GM21529 (cell line): ENCODE measurements around the gene YIPF5.

Source experiments
- ATAC-seq: cut with Tn5 transposase; IDR thresholded peaks from one replicate; pipeline ENCODE4 v1.9.1; 2021; ENCODE audit not compliant: unreplicated experiment

The YIPF5 gene

GRCh38 chr5:144170276-144171024 is at the start of gene YIPF5, which contains the start of gene KCTD16:
Gene YIPF5, minus strand, starts transcription at chr5:144170659. Its CDS starts 704 bp downstream, at chr5:144169955.
Gene KCTD16, plus strand, starts transcription at chr5:144170873.
- peak; percentile 99 for ATAC-seq

- ATAC-seq = no peak
Measured at GRCh38 chr5:144219869-144220268, 49.4 kb upstream of the YIPF5 start.

- no peak for ATAC-seq
Measured at GRCh38 chr5:144210655-144211054, 40.2 kb upstream of the YIPF5 start.

DNA sequence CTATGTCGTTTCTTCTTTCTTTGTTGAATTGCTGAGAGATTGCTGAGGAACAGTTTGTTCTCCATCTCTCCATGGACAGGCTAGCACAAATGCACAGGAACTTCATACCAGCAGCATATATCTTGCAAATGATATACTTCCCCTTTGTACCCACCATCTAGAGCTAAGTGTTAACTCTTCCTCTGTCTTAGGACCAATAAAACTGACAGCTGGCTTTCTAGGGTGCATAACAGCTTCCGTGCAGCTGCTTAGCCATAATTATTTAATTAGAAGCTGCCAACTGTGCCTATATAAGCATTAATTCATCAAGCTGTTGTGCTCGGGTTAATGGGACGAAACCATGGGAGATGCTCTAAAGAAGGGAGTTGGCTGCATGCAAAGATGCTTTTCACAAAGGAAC is 38.9 kb upstream of the YIPF5 start:
- no peak for ATAC-seq

GRCh38 chr5:144207875-144208444 is 37.5 kb upstream of the YIPF5 start:
- ATAC-seq = no peak

DNA sequence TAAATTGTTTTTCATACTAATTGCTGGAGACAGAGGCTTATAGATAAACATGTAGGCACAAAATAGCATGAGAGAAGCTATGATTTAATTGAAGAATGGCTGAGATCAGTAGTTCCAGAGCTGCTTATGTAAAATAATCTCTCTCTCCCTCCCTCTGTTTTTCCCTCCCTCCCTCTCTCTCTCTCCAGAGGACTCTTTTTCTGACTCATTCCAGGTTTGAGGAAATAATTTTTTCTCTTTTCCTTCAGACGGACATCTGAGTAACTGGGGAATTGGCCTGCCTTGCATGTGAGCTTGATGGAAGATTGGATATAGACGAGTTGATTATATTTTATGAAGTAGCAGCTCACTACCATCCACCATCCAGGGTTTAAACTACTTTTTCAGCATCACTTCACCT is 35.7 kb upstream of the YIPF5 start:
- no peak for ATAC-seq

- ATAC-seq = no peak
Measured at GRCh38 chr5:144205141-144205551, 34.7 kb upstream of the YIPF5 start.

GRCh38 chr5:144203750-144204596 is 33.5 kb upstream of the YIPF5 start:
- peak; percentile 92 for ATAC-seq

DNA sequence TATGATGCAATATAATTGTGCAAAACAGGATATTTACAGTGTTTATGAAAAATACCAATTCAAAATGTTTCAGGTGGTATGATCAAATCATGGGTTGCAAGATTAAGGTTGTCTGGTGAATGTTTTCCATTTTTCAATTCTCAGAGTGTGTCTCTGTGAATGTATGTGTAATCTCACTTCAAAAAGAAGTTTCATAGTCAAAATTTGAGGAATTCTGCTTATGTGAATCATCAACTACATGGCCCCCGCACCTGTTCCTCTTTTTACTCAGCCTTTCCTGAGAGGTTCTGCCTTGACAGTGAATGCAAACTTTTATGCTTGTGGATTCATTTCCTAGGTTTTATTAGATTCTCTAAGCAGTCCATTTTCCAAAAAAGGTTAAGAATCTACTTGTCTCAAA is 32.3 kb upstream of the YIPF5 start:
- ATAC-seq = no peak

- ATAC-seq = no peak
Measured at GRCh38 chr5:144202072-144202471, 31.6 kb upstream of the YIPF5 start.

GRCh38 chr5:144201588-144201987 is 31.1 kb upstream of the YIPF5 start:
- ATAC-seq = no peak

- ATAC-seq = no peak
Measured at GRCh38 chr5:144198386-144198785, 27.9 kb upstream of the YIPF5 start.

- ATAC-seq = no peak
Measured at GRCh38 chr5:144196612-144197011, 26.2 kb upstream of the YIPF5 start.

GRCh38 chr5:144195448-144195847 is 25.0 kb upstream of the YIPF5 start:
- no peak for ATAC-seq

DNA sequence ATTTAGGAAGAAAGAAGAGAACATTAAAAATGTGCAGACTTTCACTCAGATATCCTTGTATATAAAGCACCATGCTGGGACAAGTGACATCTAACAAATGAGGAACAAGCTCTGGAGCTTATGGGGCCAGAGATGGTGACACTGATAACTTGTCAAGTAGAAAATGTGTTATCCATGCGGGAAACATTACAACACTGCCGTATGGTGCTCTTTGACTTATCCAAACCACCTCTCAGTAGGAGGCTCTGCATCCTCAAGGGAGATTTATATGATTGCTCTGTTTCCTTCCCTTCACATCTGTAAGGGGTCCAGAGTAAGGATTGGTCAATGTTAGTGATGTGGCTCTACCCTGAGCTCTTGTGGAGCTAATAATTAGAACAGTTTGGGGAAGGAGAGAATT is 23.7 kb upstream of the YIPF5 start:
- no peak for ATAC-seq

DNA sequence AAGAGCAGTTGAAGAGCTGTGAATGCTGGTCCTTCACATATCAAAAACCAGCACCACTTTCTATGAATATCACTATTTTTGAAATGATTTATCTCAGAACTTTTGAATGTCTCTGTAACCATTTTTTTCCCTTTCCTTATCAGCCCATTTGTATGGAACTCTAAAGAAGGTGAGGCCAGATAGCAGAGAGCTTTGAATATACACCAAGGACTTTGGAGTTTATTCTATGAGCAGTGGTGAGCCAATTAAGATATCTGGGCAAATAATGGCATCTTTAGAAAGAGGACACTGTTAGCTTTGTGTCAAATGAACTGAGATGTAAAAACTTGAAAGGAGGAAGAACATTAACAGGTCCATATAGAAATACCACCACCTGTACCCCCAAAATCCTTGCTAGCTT is 22.2 kb upstream of the YIPF5 start:
- no peak for ATAC-seq

DNA sequence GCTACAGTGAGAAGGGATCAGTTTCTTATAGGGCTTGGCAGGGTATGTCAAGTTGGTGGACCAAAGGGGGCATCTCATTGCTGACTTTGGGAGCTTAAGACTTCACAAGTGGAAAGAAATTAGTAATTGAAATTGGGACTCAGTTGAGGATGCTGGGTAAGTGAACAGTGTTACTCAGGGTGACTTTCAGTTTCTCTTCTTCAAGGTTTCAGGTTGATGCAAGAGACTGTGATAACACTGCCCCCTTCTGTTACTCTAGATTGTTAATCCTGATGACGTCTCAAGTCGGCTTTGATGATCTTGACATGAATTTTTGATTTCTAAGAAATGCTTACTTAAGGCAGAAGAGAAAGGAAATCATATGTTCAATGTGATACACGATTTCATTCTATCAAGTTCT is 21.5 kb upstream of the YIPF5 start:
- peak; percentile 84 for ATAC-seq

DNA sequence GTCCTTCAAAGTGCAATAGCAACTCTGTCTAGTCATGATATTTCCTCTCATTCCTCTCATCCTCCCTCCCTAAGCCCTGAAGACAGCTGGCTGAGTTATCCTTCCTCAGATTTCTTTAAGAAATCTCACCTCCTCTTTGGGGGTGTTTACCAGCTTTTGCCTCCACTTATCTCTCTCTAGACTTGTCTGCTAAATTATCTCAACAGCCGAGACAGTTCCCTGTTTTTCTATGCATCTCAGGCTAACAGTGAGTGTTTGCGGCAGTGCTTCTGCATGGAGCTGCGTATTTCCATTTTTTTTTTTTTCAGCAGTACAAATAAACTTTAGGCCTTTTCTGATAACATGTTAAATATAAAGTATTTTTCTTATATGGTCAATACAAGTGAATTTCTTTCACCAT is 21.1 kb upstream of the YIPF5 start:
- no peak for ATAC-seq

- ATAC-seq = peak; percentile 47
Measured at GRCh38 chr5:144189800-144190429, 19.5 kb upstream of the YIPF5 start.

GRCh38 chr5:144187699-144188294 is 17.3 kb upstream of the YIPF5 start:
- peak; percentile 73 for ATAC-seq
